Kidney (tissue), 14 donors: ENCODE results near the gene ADGRD1. TPM values are rescaled to one million over a fixed set of nuclear protein-coding genes. Genes with fewer than 3 reads are reported as not detected.

Source experiments
- DNase-seq, 5 donors: peaks; one replicate each; pipeline ENCODE4 v3.0.0-alpha.2; 2013 to 2020
- FAIRE-seq: peaks from 2 replicates; lab custom pipeline; 2012; peaks lifted over from hg19 to GRCh38; lab: Jason Lieb, UNC
- H3K27ac ChIP-seq, 2 donors: one replicate each; pipeline ENCODE4 v1.7.0; 2013; ENCODE audit warnings: low read depth in 2 of 2, low read length in 2 of 2, inconsistent platforms in 1 of 2
- H3K27me3 ChIP-seq: one replicate; pipeline ENCODE4 v1.7.1; 2013; ENCODE audit warnings: low read length, inconsistent platforms; ENCODE audit not compliant: control insufficient read depth, insufficient read depth
- H3K36me3 ChIP-seq, 3 donors: one replicate each; pipeline versions ENCODE4 v1.7.0 to v1.7.1; 2013; ENCODE audit warnings: low read length in 3 of 3, control low read depth in 1 of 3, inconsistent platforms in 1 of 3; ENCODE audit not compliant: insufficient read depth in 3 of 3, control insufficient read depth in 2 of 3
- H3K4me1 ChIP-seq, 3 donors: one replicate each; pipeline versions ENCODE4 v1.7.0 to v1.7.1; 2013; ENCODE audit warnings: low read length in 3 of 3, inconsistent platforms in 1 of 3, low read depth in 1 of 3; ENCODE audit not compliant: control insufficient read depth in 2 of 3, insufficient read depth in 2 of 3
- H3K4me3 ChIP-seq, 3 donors: one replicate each; pipeline versions ENCODE4 v1.7.0 to v1.8.1; 2013; ENCODE audit warnings: low read length in 3 of 3, control low read depth in 1 of 3, inconsistent platforms in 1 of 3
- H3K9ac ChIP-seq, 3 donors: one replicate each; pipeline versions ENCODE4 v1.7.0 to v1.7.1; 2013; ENCODE audit warnings: low read length in 3 of 3, control low read depth in 1 of 3, inconsistent platforms in 1 of 3
- H3K9me3 ChIP-seq, 3 donors: one replicate each; pipeline versions ENCODE4 v1.7.0 to v1.7.1; 2013; ENCODE audit warnings: low read length in 3 of 3, control low read depth in 1 of 3, inconsistent platforms in 1 of 3; ENCODE audit not compliant: control insufficient read depth in 2 of 3, insufficient read depth in 1 of 3
- CTCF ChIP-seq: IDR thresholded peaks from 3 replicates; pipeline ENCODE4 v1.5.1; 2012; ENCODE audit warnings: mild to moderate bottlenecking, moderate library complexity, borderline replicate concordance; ENCODE audit not compliant: insufficient read depth; ENCODE audit errors: extremely low read depth
- intact Hi-C: fragments of 100-400 bp; cut with DNase I; formaldehyde crosslinking; loops from one replicate; pipeline ENCODE4 v1.11.1; 2022
- polyA plus RNA-seq: library from polyadenylated mRNA; stranded (reverse); fragments of 350-450 nt; fragmentation: Illumina TruSeq; extraction: RNeasy Lipid Tissue Mini Kit (QIAGEN cat#74804); gene quantifications from one replicate; pipeline ENCODE4 v1.2.3, GENCODE V29; 2014; ENCODE audit warnings: low read depth, low replicate concordance; ENCODE audit not compliant: insufficient read depth
- total RNA-seq: library from RNA; stranded (reverse); fragmentation: NEBNext Ultra II Directional; extraction: Animal tissue kit (Norgen Biotek cat#: 25700); gene quantifications from one replicate; pipeline ENCODE4 v1.2.1, GENCODE V29; 2021
- donor health status: control.
- donor health status: control.
- donor health status: control.
- donor health status: control.
- donor health status: control.
- donor health status: DM: yes; HTN: yes; CAD: no.
- donor health status: Normal renal cell carcinoma (clear cell type).

ADGRD1 gene
- total and polyA plus RNA-seq, 2 donors from 2014 or later, result 1.7 to 6.7 TPM

DNA sequence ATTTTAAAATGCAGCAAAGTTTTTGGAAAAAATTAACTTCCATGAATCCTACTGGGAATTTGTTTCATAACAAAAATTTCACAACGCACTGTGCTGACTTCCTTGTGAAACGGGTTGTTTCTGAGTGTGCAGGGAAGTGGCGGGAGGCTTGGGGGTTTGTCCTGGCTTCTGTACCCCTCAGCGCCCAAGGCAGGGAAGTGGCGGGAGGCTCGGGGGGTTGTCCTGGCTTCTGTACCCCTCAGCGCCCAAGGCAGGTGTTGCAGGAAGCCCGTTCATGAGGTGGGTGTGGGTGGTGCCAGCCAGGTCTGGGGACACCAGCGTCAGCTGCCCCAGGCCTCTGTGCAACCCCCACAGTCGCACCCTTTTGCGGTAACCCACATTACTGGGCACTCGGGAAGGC, 25.1 kb downstream of the ADGRD1 start:
- no peak overlapping the region for H3K27ac ChIP-seq
- no peak for FAIRE-seq

DNA sequence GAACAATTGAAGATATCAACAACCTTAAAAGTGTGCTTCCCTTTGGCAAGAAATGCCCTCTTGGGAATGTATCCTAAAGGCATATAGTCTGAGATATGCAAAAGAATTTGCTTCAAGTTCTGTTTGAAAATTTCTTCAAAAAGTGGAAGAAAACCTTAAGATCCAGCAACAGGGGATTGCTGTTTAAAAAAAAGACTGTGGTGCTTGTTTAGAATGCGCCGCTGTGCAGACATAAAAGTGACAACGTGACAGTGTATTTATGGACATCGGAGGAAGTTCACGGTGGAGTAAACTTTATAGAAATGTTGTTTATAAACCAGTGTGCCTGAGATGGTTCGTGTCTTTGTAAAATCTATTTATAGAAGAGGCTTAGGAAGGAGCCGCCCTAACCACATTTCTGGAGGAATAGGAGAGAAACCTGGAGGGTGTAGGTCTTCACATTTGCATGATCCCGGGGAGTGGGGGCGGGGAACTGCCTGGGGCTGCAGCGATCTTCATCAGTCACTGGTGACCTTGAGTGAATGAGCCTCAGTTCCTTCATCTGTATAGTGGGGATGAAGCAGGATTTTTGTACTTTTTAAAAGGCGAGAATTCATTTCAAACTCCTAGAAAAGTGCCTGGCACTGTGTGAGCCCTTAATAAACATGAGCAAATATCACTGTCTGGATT, 27.5 kb downstream of the ADGRD1 start:
- no peak overlapping the region for H3K27ac ChIP-seq

More for the DNA sequence above, 25.1 kb downstream of the ADGRD1 start:
- no peaks in the 10 kb centered on the region for H3K36me3 ChIP-seq
- intact Hi-C loops, result no loop called here
- peak in 1 of 5 donors; percentile 21 for DNase-seq
- no peak overlapping the region for H3K9ac ChIP-seq
- no peak for TF ChIP-seq CTCF
- no peaks in the 10 kb centered on the region for H3K27me3 ChIP-seq
- no peak overlapping the region for H3K4me3 ChIP-seq
- H3K9me3 ChIP-seq, result no peaks in the 10 kb centered on the region
- no peaks in the 10 kb centered on the region for H3K4me1 ChIP-seq

GRCh38 chr12:130981911-130982310, 28.2 kb downstream of the ADGRD1 start:
- FAIRE-seq (no peak), DNase-seq (peak in 1 of 5 donors; percentile 27)
- H3K4me3 ChIP-seq, result no peak overlapping the region
- no peak for TF ChIP-seq CTCF
- intact Hi-C loops, result no loop called here
- H3K4me1 ChIP-seq, result no peaks in the 10 kb centered on the region
- no peaks in the 10 kb centered on the region for H3K27me3 ChIP-seq
- no peak overlapping the region for H3K27ac ChIP-seq
- H3K9ac ChIP-seq, result no peak overlapping the region
- H3K9me3 ChIP-seq, result no peaks in the 10 kb centered on the region
- H3K36me3 ChIP-seq, result no peaks in the 10 kb centered on the region

More for the DNA sequence above, 27.5 kb downstream of the ADGRD1 start:
- Histone ChIP-seq H3K36me3 (no peaks in the 10 kb centered on the region), H3K4me1 (no peaks in the 10 kb centered on the region), H3K27me3 (no peaks in the 10 kb centered on the region), H3K9me3 (no peaks in the 10 kb centered on the region), H3K4me3 (no peak overlapping the region), H3K9ac (no peak overlapping the region)
- no peak for TF ChIP-seq CTCF
- FAIRE-seq, result no peak
- peak in 4 of 5 donors; percentile 52 to 88 (median 69) for DNase-seq
- intact Hi-C loops, result no loop called here
